Liver (tissue), 9 donors: Measurements from ENCODE around the gene DYSF. TPM values are rescaled to one million over a fixed set of nuclear protein-coding genes. Genes with fewer than 3 reads are reported as not detected.

Experiments used
- DNase-seq: peaks from one replicate; pipeline ENCODE4 v3.0.0-alpha.2; 2017; ENCODE audit warnings: low spot score
- H3K27ac ChIP-seq, 2 donors: one replicate each; pipeline ENCODE4 v1.7.0; 2013; ENCODE audit warnings: inconsistent platforms in 2 of 2, low read length in 2 of 2, control low read depth in 1 of 2, low read depth in 1 of 2, mild to moderate bottlenecking in 1 of 2
- H3K27me3 ChIP-seq, 4 donors: one replicate each; pipeline versions ENCODE4 v1.6.1 to v1.7.0; 2013; ENCODE audit warnings: low read length in 3 of 4, inconsistent platforms in 1 of 4, mild to moderate bottlenecking in 1 of 4, moderate library complexity in 1 of 4; ENCODE audit not compliant: control insufficient read depth in 4 of 4, insufficient read depth in 4 of 4
- H3K36me3 ChIP-seq, 4 donors: one replicate each; pipeline versions ENCODE4 v1.6.1 to v1.7.0; 2013; ENCODE audit warnings: low read length in 3 of 4, mild to moderate bottlenecking in 3 of 4, low read depth in 1 of 4, moderate library complexity in 1 of 4; ENCODE audit not compliant: control insufficient read depth in 4 of 4, insufficient read depth in 3 of 4
- H3K4me1 ChIP-seq, 4 donors: one replicate each; pipeline versions ENCODE4 v1.6.1 to v1.7.0; 2013; ENCODE audit warnings: low read length in 3 of 4, mild to moderate bottlenecking in 3 of 4, moderate library complexity in 1 of 4; ENCODE audit not compliant: control insufficient read depth in 4 of 4, insufficient read depth in 4 of 4
- H3K4me3 ChIP-seq, 3 donors: one replicate each; pipeline versions ENCODE4 v1.6.1 to v1.7.0; 2013; ENCODE audit warnings: low read length in 3 of 3, control low read depth in 1 of 3, low read depth in 1 of 3, mild to moderate bottlenecking in 1 of 3
- H3K9ac ChIP-seq, 2 donors: one replicate each; pipeline ENCODE4 v1.7.0; 2013; ENCODE audit warnings: low read length in 2 of 2, mild to moderate bottlenecking in 2 of 2, moderate library complexity in 2 of 2, control low read depth in 1 of 2, low read depth in 1 of 2
- H3K9me3 ChIP-seq, 4 donors: one replicate each; pipeline versions ENCODE4 v1.6.1 to v1.7.0; 2013; ENCODE audit warnings: low read length in 3 of 4; ENCODE audit not compliant: control insufficient read depth in 4 of 4
- EGR1 ChIP-seq, 2 donors: IDR thresholded peaks; 2 replicates each; pipeline ENCODE4 v1.6.1; 2016 to 2018; ENCODE audit warnings: antibody characterized with exemption in 2 of 2, low read depth in 2 of 2
- FOXA1 ChIP-seq: IDR thresholded peaks from 2 replicates; pipeline ENCODE4 v1.6.1; 2016; ENCODE audit warnings: antibody characterized with exemption
- FOXA2 ChIP-seq: IDR thresholded peaks from 2 replicates; pipeline ENCODE4 v1.6.1; 2016; ENCODE audit warnings: antibody characterized with exemption
- GABPA ChIP-seq, 2 donors: IDR thresholded peaks in 1 of 2; conservative IDR thresholded peaks in 1 of 2; 2 replicates each; pipeline ENCODE4 v1.6.1; 2016; ENCODE audit warnings: antibody characterized with exemption in 2 of 2, mild to moderate bottlenecking in 1 of 2, moderate library complexity in 1 of 2
- HNF4A ChIP-seq, 2 donors: conservative IDR thresholded peaks; 2 replicates each; pipeline ENCODE4 v1.6.1; 2016; ENCODE audit warnings: antibody characterized with exemption in 2 of 2, mild to moderate bottlenecking in 2 of 2
- HNF4G ChIP-seq: IDR thresholded peaks from 2 replicates; pipeline ENCODE4 v1.6.1; 2016; ENCODE audit warnings: antibody characterized with exemption
- JUND ChIP-seq, 2 donors: IDR thresholded peaks; 2 replicates each; pipeline ENCODE4 v1.6.1; 2016; ENCODE audit warnings: antibody characterized with exemption in 2 of 2
- MAX ChIP-seq: IDR thresholded peaks from 2 replicates; pipeline ENCODE4 v1.6.1; 2016; ENCODE audit warnings: antibody characterized with exemption
- NR2F2 ChIP-seq: IDR thresholded peaks from 2 replicates; pipeline ENCODE4 v1.6.1; 2016; ENCODE audit warnings: antibody characterized with exemption
- RAD21 ChIP-seq, 2 donors: IDR thresholded peaks; 2 replicates each; pipeline ENCODE4 v1.6.1; 2016; ENCODE audit warnings: antibody characterized with exemption in 2 of 2, mild to moderate bottlenecking in 2 of 2
- REST ChIP-seq: IDR thresholded peaks from 2 replicates; pipeline ENCODE4 v1.6.1; 2016; ENCODE audit warnings: antibody characterized with exemption, mild to moderate bottlenecking
- RXRA ChIP-seq, 2 donors: IDR thresholded peaks; 2 replicates each; pipeline ENCODE4 v1.6.1; 2017 to 2018; ENCODE audit warnings: antibody characterized with exemption in 2 of 2, mild to moderate bottlenecking in 1 of 2
- SP1 ChIP-seq: IDR thresholded peaks from 2 replicates; pipeline ENCODE4 v1.6.1; 2018; ENCODE audit warnings: antibody characterized with exemption, mild to moderate bottlenecking
- TAF1 ChIP-seq: conservative IDR thresholded peaks from 2 replicates; pipeline ENCODE4 v1.6.1; 2016; ENCODE audit warnings: antibody characterized with exemption, mild to moderate bottlenecking
- YY1 ChIP-seq: IDR thresholded peaks from 2 replicates; pipeline ENCODE4 v1.6.1; 2016; ENCODE audit warnings: antibody characterized with exemption, mild to moderate bottlenecking
- WGBS: extraction: QIAGEN DNeasy Blood & Tissue Kit; methylation state at CpG from one replicate; pipeline ENCODE4 v1.1.7; 2013; 5-methylcytosine and 5-hydroxymethylcytosine counted together
- polyA plus RNA-seq, 2 donors: library from polyadenylated mRNA; stranded (reverse) in 1 of 2; unstranded in 1 of 2; fragments of 200-250 nt in 1 of 2; fragments of >200 nt in 1 of 2; fragmentation: Nextera tagmentation in 1 of 2; extraction: Ambion mirVana in 1 of 2; gene quantifications; one replicate each; pipeline versions ENCODE4 v1.2.1 to v1.2.3, GENCODE V29; 2013 to 2015
- total RNA-seq, 2 donors: library from RNA; depleted of rRNA; stranded (reverse); fragments of >200 nt; gene quantifications; one replicate each; pipeline ENCODE4 v1.2.3, GENCODE V29; 2014
- TF ChIP-seq, protein P1 (sequence below): fragments of 150-350 bp; IDR thresholded peaks from 2 replicates; pipeline ENCODE4 v1.5.1; 2017; ENCODE audit warnings: improper control_type of control experiment, low read depth, low read length; ENCODE audit not compliant: missing input control
- TF ChIP-seq, protein P2 (sequence below): IDR thresholded peaks from 2 replicates; pipeline ENCODE4 v1.6.1; 2016; ENCODE audit warnings: antibody characterized with exemption
- TF ChIP-seq, protein P3 (sequence below): IDR thresholded peaks from 2 replicates; pipeline ENCODE4 v1.6.1; 2016; ENCODE audit warnings: antibody characterized with exemption
- donor health status: healthy.
- donor health status: healthy.
- donor health status: healthy.
- donor health status: healthy.
- donor health status: healthy.

Gene DYSF
- total and polyA plus RNA-seq, 4 donors: 8.5 to 20.8 (median 13.6) TPM

- Histone ChIP-seq H3K4me1 (no peaks in the 10 kb centered on the region), H3K4me3 (no peak overlapping the region), H3K27me3 (no peaks in the 10 kb centered on the region), H3K27ac (no peak overlapping the region), H3K9ac (no peak overlapping the region), H3K9me3 (no peaks in the 10 kb centered on the region), H3K36me3 (peaks cover 0 to 10% (median under 1%) of the 10 kb centered on the region in 4 donors)
- WGBS: 86% methylated on average over 9 of the region's 9 CpGs
- peak; percentile 30 for DNase-seq
- TF ChIP-seq HNF4G (no peak), FOXA2 (no peak), REST (no peak), JUND (IDR thresholded peaks at IDR 0.05) (no peak), RAD21 (IDR thresholded peaks at IDR 0.05) (no peak), MAX (no peak), RXRA (IDR thresholded peaks at IDR 0.05) (no peak), GABPA (IDR thresholded peaks at IDR 0.05 in 1 of 2, conservative IDR thresholded peaks at IDR 0.05 in 1 of 2) (no peak), FOXA1 (no peak), YY1 (no peak), EGR1 (IDR thresholded peaks at IDR 0.05; ENCODE audit: low read depth in 2 of 2) (no peak), SP1 (no peak), TAF1 (no peak), NR2F2 (no peak), HNF4A (conservative IDR thresholded peaks at IDR 0.05) (no peak)
- TF ChIP-seq, protein P1, sequence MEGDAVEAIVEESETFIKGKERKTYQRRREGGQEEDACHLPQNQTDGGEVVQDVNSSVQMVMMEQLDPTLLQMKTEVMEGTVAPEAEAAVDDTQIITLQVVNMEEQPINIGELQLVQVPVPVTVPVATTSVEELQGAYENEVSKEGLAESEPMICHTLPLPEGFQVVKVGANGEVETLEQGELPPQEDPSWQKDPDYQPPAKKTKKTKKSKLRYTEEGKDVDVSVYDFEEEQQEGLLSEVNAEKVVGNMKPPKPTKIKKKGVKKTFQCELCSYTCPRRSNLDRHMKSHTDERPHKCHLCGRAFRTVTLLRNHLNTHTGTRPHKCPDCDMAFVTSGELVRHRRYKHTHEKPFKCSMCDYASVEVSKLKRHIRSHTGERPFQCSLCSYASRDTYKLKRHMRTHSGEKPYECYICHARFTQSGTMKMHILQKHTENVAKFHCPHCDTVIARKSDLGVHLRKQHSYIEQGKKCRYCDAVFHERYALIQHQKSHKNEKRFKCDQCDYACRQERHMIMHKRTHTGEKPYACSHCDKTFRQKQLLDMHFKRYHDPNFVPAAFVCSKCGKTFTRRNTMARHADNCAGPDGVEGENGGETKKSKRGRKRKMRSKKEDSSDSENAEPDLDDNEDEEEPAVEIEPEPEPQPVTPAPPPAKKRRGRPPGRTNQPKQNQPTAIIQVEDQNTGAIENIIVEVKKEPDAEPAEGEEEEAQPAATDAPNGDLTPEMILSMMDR: no peak
- TF ChIP-seq, protein P2, sequence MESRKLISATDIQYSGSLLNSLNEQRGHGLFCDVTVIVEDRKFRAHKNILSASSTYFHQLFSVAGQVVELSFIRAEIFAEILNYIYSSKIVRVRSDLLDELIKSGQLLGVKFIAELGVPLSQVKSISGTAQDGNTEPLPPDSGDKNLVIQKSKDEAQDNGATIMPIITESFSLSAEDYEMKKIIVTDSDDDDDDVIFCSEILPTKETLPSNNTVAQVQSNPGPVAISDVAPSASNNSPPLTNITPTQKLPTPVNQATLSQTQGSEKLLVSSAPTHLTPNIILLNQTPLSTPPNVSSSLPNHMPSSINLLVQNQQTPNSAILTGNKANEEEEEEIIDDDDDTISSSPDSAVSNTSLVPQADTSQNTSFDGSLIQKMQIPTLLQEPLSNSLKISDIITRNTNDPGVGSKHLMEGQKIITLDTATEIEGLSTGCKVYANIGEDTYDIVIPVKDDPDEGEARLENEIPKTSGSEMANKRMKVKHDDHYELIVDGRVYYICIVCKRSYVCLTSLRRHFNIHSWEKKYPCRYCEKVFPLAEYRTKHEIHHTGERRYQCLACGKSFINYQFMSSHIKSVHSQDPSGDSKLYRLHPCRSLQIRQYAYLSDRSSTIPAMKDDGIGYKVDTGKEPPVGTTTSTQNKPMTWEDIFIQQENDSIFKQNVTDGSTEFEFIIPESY: no peak
- TF ChIP-seq, protein P3, sequence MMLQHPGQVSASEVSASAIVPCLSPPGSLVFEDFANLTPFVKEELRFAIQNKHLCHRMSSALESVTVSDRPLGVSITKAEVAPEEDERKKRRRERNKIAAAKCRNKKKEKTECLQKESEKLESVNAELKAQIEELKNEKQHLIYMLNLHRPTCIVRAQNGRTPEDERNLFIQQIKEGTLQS: no peak
Observed at GRCh38 chr2:71603851-71604725, 150.7 kb downstream of the DYSF start.
